Measurements from ENCODE around the gene MAPK10. TPM values are rescaled to one million over a fixed set of nuclear protein-coding genes. Genes with fewer than 3 reads are reported as not detected.

MAPK10 gene
- total and polyA plus RNA-seq, 10 of the 15 experiments (the other 5 are each of a cell fraction or from before 2014, with no cell fraction given) = 1.1 to 4.2 (median 2.4) TPM

DNA sequence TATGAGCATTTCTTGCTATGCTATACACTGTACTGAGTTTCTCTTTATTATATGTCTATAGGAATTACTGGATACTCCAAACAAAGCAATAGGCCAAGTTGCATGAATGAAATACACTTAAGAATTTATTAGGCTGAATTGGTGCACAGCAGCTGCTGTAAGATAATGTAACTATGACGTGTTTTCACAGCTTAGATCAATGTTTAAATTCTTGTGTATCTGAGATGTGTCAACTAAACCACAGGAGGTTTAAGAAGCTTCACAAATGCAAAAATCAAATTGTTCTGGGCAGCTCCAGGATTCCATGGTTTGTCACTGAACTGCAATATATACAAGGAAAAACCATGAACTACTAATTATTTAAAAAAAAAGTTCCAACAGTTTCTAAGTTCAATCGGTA, 156.7 kb downstream of the MAPK10 start:
- 52% methylated on average over 2 of the region's 2 CpGs for WGBS (ENCODE audit: insufficient coverage, insufficient replicate concordance, low lambda C conversion rate, missing lambda C conversion rate)
- Histone ChIP-seq H3K4me3 (no peak overlapping the region), H3K27ac (ENCODE audit: control insufficient read depth, insufficient read depth) (no peak overlapping the region), H3K9me3 (replicated peaks; ENCODE audit: control insufficient read depth, insufficient read depth, low read length) (no peaks in the 10 kb centered on the region), H4K20me1 (ENCODE audit: control insufficient read depth, insufficient read depth) (no peaks in the 10 kb centered on the region), H3K4me1 (ENCODE audit: control insufficient read depth, insufficient read depth, low read length) (no peaks in the 10 kb centered on the region), H2AFZ (ENCODE audit: control insufficient read depth, low read depth, low read length) (no peak overlapping the region), H3K79me2 (ENCODE audit: control insufficient read depth, insufficient read depth, low read length) (no peaks in the 10 kb centered on the region), H3K27me3 (replicated peaks in 1 of 2; ENCODE audit: control insufficient read depth in 2 of 2, insufficient read depth in 2 of 2, low read length in 1 of 2) (no peaks in the 10 kb centered on the region), H3K36me3 (ENCODE audit: control insufficient read depth in 2 of 2, insufficient read depth in 2 of 2, low read length in 1 of 2) (no peaks in the 10 kb centered on the region), H3K9ac (ENCODE audit: control insufficient read depth, insufficient read depth, low read length) (no peak overlapping the region), H3K4me2 (ENCODE audit: control insufficient read depth, insufficient read depth) (no peak overlapping the region)
- CTCF ChIA-PET = no interaction called here
- no peak for ATAC-seq
- in situ Hi-C loops (cut with MboI) (no loop called here), intact Hi-C loops (cut with micrococcal nuclease; ENCODE audit: unreplicated experiment) (no loop called here)
- TF ChIP-seq ELK1 (IDR thresholded peaks at IDR 0.05; ENCODE audit: low read depth, low read length) (no peak), ASH2L (IDR thresholded peaks at IDR 0.05; ENCODE audit: borderline replicate concordance, low read depth) (no peak), HDAC2 (IDR thresholded peaks at IDR 0.05) (no peak), WRNIP1 (IDR thresholded peaks at IDR 0.05; ENCODE audit: borderline replicate concordance, low read depth, low read length) (no peak)
- POLR2A ChIA-PET = no interaction called here
- BruUV-seq (replicated peaks) = no TSS peak
- SMC1A ChIA-PET (ENCODE audit: uncharacterized antibody, unreplicated experiment) = no interaction called here
- RAD21 ChIA-PET (ENCODE audit: unreplicated experiment) = no interaction called here
- FAIRE-seq = no peak
- no peak for DNase-seq (ENCODE audit: low read depth, low spot score)

DNA sequence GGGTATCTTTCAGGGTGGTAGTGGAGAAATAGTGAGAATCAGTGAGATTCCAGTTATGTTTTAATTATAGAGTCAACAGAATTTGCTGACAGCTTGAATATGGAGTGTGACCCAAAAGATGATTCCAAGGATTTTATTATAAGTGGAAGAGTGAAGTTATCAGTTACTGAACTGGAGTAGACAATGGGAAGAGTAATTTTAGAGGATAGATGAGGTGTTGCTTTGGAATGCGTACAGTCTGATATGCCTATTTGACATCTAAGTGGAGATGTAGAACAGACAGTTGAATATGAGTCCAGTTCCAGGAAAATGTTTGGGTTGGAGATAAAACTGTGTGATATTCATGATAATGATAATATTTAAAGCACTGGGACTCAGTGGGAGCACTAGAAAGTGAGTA, 174.2 kb downstream of the MAPK10 start:
- no peak for FAIRE-seq
- POLR2A ChIA-PET = no interaction called here
- Histone ChIP-seq H3K4me2 (ENCODE audit: control insufficient read depth, insufficient read depth) (no peak overlapping the region), H3K79me2 (ENCODE audit: control insufficient read depth, insufficient read depth, low read length) (no peaks in the 10 kb centered on the region), H3K9ac (ENCODE audit: control insufficient read depth, insufficient read depth, low read length) (no peak overlapping the region), H3K9me3 (replicated peaks; ENCODE audit: control insufficient read depth, insufficient read depth, low read length) (no peaks in the 10 kb centered on the region), H3K36me3 (ENCODE audit: control insufficient read depth in 2 of 2, insufficient read depth in 2 of 2, low read length in 1 of 2) (no peaks in the 10 kb centered on the region), H4K20me1 (ENCODE audit: control insufficient read depth, insufficient read depth) (no peaks in the 10 kb centered on the region), H3K27ac (ENCODE audit: control insufficient read depth, insufficient read depth) (no peak overlapping the region), H3K4me1 (ENCODE audit: control insufficient read depth, insufficient read depth, low read length) (no peaks in the 10 kb centered on the region), H2AFZ (ENCODE audit: control insufficient read depth, low read depth, low read length) (no peak overlapping the region), H3K27me3 (replicated peaks in 1 of 2; ENCODE audit: control insufficient read depth in 2 of 2, insufficient read depth in 2 of 2, low read length in 1 of 2) (no peaks in the 10 kb centered on the region), H3K4me3 (no peak overlapping the region)
- intact Hi-C loops (cut with micrococcal nuclease; ENCODE audit: unreplicated experiment) = no loop called here
- SMC1A ChIA-PET (ENCODE audit: uncharacterized antibody, unreplicated experiment) = no interaction called here
- WGBS (ENCODE audit: insufficient coverage, insufficient replicate concordance, low lambda C conversion rate, missing lambda C conversion rate) = 87% methylated on average over 1 of the region's 1 CpG
- no peak for ATAC-seq
- no TSS peak for BruUV-seq (replicated peaks)
- in situ Hi-C loops (cut with MboI) = no loop called here
- CTCF ChIA-PET = no interaction called here
- no peak for DNase-seq (ENCODE audit: low read depth, low spot score)
- RAD21 ChIA-PET (ENCODE audit: unreplicated experiment) = no interaction called here
- TF ChIP-seq, protein P1, sequence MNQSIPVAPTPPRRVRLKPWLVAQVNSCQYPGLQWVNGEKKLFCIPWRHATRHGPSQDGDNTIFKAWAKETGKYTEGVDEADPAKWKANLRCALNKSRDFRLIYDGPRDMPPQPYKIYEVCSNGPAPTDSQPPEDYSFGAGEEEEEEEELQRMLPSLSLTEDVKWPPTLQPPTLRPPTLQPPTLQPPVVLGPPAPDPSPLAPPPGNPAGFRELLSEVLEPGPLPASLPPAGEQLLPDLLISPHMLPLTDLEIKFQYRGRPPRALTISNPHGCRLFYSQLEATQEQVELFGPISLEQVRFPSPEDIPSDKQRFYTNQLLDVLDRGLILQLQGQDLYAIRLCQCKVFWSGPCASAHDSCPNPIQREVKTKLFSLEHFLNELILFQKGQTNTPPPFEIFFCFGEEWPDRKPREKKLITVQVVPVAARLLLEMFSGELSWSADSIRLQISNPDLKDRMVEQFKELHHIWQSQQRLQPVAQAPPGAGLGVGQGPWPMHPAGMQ (IDR thresholded peaks at IDR 0.05; ENCODE audit: borderline replicate concordance) = no peak
- no peak for TF ChIP-seq JUND (IDR thresholded peaks at IDR 0.05; ENCODE audit: low read depth, low read length)
- TF ChIP-seq, protein P2, sequence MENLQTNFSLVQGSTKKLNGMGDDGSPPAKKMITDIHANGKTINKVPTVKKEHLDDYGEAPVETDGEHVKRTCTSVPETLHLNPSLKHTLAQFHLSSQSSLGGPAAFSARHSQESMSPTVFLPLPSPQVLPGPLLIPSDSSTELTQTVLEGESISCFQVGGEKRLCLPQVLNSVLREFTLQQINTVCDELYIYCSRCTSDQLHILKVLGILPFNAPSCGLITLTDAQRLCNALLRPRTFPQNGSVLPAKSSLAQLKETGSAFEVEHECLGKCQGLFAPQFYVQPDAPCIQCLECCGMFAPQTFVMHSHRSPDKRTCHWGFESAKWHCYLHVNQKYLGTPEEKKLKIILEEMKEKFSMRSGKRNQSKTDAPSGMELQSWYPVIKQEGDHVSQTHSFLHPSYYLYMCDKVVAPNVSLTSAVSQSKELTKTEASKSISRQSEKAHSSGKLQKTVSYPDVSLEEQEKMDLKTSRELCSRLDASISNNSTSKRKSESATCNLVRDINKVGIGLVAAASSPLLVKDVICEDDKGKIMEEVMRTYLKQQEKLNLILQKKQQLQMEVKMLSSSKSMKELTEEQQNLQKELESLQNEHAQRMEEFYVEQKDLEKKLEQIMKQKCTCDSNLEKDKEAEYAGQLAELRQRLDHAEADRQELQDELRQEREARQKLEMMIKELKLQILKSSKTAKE (IDR thresholded peaks at IDR 0.05; ENCODE audit: low read depth, poor library complexity, severe bottlenecking) = no peak
- TF ChIP-seq, protein P3, sequence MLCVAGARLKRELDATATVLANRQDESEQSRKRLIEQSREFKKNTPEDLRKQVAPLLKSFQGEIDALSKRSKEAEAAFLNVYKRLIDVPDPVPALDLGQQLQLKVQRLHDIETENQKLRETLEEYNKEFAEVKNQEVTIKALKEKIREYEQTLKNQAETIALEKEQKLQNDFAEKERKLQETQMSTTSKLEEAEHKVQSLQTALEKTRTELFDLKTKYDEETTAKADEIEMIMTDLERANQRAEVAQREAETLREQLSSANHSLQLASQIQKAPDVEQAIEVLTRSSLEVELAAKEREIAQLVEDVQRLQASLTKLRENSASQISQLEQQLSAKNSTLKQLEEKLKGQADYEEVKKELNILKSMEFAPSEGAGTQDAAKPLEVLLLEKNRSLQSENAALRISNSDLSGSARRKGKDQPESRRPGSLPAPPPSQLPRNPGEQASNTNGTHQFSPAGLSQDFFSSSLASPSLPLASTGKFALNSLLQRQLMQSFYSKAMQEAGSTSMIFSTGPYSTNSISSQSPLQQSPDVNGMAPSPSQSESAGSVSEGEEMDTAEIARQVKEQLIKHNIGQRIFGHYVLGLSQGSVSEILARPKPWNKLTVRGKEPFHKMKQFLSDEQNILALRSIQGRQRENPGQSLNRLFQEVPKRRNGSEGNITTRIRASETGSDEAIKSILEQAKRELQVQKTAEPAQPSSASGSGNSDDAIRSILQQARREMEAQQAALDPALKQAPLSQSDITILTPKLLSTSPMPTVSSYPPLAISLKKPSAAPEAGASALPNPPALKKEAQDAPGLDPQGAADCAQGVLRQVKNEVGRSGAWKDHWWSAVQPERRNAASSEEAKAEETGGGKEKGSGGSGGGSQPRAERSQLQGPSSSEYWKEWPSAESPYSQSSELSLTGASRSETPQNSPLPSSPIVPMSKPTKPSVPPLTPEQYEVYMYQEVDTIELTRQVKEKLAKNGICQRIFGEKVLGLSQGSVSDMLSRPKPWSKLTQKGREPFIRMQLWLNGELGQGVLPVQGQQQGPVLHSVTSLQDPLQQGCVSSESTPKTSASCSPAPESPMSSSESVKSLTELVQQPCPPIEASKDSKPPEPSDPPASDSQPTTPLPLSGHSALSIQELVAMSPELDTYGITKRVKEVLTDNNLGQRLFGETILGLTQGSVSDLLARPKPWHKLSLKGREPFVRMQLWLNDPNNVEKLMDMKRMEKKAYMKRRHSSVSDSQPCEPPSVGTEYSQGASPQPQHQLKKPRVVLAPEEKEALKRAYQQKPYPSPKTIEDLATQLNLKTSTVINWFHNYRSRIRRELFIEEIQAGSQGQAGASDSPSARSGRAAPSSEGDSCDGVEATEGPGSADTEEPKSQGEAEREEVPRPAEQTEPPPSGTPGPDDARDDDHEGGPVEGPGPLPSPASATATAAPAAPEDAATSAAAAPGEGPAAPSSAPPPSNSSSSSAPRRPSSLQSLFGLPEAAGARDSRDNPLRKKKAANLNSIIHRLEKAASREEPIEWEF (IDR thresholded peaks at IDR 0.05; ENCODE audit: insufficient replicate concordance, low read depth, low read length) = no peak

All from GM12878 (cell line).